ENCODE measurements around the gene UNC93A.
"Not testable (repeated sequence)": the region's sequence is repeated elsewhere in the genome, so short reads cannot be mapped to it uniquely, and the experiment has no call there.

Gene UNC93A

DNA sequence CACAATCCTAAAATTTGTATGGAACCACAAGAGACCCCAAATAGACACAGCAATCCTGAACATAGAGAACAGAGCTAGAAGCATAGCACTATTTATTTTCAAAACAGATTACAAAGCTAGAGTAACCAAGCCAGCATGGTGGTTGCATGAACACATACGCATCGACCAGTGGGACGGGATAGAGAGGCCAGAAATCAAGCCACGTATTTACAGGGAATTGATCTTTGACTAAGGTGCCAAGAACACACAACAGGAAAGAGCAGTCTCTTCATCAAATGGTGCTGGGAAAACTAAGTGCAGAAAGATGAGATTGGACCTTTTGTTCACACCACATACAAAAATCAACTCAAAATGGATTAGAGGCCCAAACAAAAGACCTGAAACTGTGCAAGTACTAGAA is 54.8 kb downstream of the UNC93A start:
- FAIRE-seq, result no peak

- no peak for FAIRE-seq
Observed at GRCh38 chr6:167347226-167347625, 56.1 kb downstream of the UNC93A start.

- FAIRE-seq, result no peak
Observed at GRCh38 chr6:167349631-167350274, 58.6 kb downstream of the UNC93A start.

GRCh38 chr6:167350275-167350696 is 59.2 kb downstream of the UNC93A start:
- no peak for FAIRE-seq

- FAIRE-seq, result no peak
Observed at GRCh38 chr6:167350731-167351655, 59.9 kb downstream of the UNC93A start.

GRCh38 chr6:167351656-167352345 is 60.7 kb downstream of the UNC93A start:
- FAIRE-seq, result no peak

DNA sequence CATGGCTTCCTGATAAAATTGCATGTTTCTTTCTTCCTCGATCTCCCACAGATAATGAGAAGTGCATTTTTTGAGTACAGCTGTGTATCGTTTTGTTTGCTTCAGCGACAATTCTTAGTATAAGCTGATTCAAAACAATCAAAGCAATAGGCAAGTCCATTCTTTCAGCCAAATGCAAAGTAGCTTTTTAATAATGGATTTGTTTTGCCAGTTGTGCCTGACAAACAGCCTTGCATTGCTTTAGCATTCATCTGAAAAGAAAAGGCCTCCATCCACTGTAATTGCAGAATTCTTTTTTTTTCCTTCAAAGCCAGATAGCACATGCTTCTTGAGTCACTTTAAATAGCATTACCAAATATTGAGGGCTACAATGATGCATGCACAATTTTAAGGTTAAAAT is 65.8 kb downstream of the UNC93A start:
- FAIRE-seq, result no peak

DNA sequence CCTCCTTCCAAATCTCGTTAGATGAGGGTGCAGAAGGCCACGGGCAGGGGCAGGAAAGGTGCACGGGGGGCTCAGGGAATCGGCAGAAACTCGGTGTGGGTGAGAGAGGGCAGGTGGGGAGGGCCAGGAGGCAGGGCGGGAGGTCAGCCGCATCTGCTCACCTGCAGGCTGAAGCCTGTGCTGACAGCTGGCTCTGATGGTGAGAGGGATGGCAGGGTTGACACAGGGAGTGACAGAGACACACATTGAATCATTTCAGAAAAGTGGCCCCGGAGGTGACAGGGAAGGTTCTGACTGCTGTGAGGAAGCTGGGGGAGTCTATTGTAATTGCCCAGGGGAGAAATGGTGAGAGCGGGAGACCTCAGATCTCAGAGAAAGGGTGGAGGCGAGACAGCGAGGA is 67.3 kb downstream of the UNC93A start:
- FAIRE-seq, result not testable (repeated sequence)

- FAIRE-seq, result not testable (repeated sequence)
Observed at GRCh38 chr6:167361170-167361569, 70.1 kb downstream of the UNC93A start.
